AG09319 (cell line): ENCODE measurements around the gene MLLT1.

Source experiments
- DNase-seq: peaks from one replicate; pipeline ENCODE4 v3.0.0-alpha.2; 2010; ENCODE audit warnings: low read depth; ENCODE audit errors: extremely low read depth
- CTCF ChIP-seq: IDR thresholded peaks from 2 replicates; pipeline ENCODE4 v1.5.1; 2011; ENCODE audit warnings: low read depth, mild to moderate bottlenecking, inconsistent platforms, low read length, moderate library complexity

MLLT1 gene

GRCh38 chr19:6273701-6274601 lies 5.8 kb downstream of the MLLT1 start:
- DNase-seq = peak; percentile 77

GRCh38 chr19:6272913-6273600 lies 6.7 kb downstream of the MLLT1 start:
- no peak for DNase-seq
- no peak for TF ChIP-seq CTCF

More at GRCh38 chr19:6273701-6274601, 5.8 kb downstream of the MLLT1 start:
- TF ChIP-seq CTCF = no peak

- TF ChIP-seq CTCF = no peak
- no peak for DNase-seq
These were observed 7.4 kb downstream of the MLLT1 start for GRCh38 chr19:6272411-6272791.

- peak; percentile 8 for TF ChIP-seq CTCF
- DNase-seq = no peak
These were observed 7.9 kb downstream of the MLLT1 start for GRCh38 chr19:6271721-6272410.

- no peak for DNase-seq
- TF ChIP-seq CTCF = peak; percentile 44
These were observed 8.5 kb downstream of the MLLT1 start for GRCh38 chr19:6271251-6271650.

GRCh38 chr19:6270822-6271221 lies 9.0 kb downstream of the MLLT1 start:
- no peak for TF ChIP-seq CTCF
- no peak for DNase-seq
